NCI-H82 treated with DMSO at 0.1 percent for 48 hours (cell line): ENCODE results near the gene HIPK1.
"Not testable (repeated sequence)": the region's sequence is repeated elsewhere in the genome, so short reads cannot be mapped to it uniquely, and the experiment has no call there.

Experiments
- DNase-seq: peaks from one replicate; lab custom pipeline; 2025; ENCODE audit not compliant: unreplicated experiment; lab: John Stamatoyannopoulos, UW

Gene HIPK1

DNA sequence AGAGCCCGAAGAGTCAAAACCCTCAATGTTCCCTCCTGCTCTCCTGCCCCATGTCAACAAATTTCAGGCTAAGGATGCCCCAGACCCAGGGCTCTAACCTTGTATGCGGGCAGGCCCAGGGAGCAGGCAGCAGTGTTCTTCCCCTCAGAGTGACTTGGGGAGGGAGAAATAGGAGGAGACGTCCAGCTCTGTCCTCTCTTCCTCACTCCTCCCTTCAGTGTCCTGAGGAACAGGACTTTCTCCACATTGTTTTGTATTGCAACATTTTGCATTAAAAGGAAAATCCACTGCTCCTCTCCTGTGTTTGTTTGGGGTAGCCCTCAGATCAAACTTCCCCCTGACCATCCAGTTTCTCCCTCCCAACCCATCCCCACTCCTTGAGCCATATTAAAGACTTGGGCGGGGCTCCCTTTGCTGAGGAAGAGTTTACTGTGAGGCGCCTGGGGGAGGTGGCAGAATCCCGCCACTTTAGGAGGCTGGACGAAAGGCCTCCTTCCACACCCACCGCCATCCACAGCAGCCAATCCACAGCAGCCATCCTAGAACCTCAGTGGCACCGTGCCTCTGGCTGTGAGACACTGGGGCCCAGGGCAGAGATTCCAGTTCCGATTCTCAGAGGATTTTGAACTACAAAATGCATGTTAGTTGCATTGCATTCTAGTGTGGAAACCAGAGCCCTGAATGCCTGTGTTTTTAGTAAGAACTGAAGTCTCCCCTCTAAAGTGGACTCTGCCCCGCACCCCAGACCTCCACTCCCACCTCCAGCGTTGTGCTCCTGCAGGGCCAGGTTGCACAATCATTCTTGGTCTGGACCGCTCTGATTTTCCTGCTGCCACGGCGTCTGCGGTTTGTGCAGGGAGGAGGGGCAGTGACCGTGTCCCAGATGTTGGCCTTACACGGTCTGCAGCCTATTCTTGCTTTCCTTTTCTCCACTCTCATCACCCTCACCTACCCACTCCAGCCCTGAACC is 53.1 kb downstream of the HIPK1 start:
- no peak for DNase-seq

GRCh38 chr1:113982949-113983348 is 53.8 kb downstream of the HIPK1 start:
- no peak for DNase-seq

DNA sequence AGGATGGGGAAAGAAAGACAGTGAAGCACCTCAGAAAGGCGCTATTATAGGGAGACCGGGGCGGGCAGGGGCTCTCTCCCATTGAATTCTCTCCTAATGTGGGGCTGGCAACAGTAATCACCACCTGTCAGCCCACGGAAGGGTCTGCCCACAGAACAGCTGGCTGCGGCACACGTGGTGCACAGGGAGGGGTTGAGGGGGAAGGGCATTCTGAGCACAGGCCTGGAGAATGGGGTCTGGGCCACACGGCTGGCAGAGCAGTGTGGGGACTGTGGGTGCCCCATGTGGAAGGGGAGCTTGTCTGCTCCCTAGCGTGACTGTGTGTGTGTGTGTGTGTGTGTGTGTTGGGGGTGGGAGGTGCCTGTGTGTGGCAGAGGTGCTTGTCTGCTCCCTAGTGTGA is 54.3 kb downstream of the HIPK1 start:
- DNase-seq = peak; percentile 7

GRCh38 chr1:113983826-113984225 is 54.7 kb downstream of the HIPK1 start:
- no peak for DNase-seq

DNA sequence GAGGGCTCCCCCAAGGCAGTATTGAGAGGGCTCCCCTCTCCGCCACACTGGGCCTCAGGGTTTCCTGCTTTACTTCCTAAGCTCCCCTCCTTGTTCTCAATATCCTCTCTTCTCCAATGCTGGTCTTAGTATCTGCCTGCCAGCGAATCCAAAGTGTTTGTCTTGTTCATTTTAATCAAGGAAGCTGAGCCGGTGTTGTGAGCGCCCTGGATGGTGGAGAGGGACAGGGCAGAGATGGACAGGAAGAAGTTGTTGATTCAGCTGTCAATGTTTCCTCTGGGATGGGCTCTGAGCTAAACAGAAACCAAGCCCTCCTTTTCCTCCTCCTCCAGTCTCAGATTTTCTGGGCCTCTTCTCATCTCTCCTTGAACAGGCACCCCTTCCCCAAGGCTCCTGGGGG is 55.6 kb downstream of the HIPK1 start:
- no peak for DNase-seq

DNA sequence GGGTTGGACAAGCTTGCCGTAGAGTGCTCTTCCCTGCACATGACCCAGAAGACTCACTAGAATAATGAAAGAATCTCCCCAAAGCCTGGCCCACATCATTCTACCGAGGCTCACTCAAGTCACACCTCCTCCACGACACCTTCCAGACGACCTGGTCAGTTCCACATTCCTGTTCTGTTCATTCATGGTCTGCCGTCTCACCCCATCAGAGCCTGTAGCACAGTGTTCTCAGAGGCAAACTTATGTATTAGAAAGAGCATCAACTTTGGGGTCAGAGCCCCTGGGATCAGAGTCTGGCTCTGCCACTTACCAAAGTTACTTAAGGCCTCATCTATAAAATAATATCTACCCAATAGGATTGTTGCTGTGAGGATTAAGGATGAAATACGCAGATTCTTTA is 57.7 kb downstream of the HIPK1 start:
- no peak for DNase-seq

GRCh38 chr1:113987259-113987658 is 58.1 kb downstream of the HIPK1 start:
- DNase-seq = no peak

DNA sequence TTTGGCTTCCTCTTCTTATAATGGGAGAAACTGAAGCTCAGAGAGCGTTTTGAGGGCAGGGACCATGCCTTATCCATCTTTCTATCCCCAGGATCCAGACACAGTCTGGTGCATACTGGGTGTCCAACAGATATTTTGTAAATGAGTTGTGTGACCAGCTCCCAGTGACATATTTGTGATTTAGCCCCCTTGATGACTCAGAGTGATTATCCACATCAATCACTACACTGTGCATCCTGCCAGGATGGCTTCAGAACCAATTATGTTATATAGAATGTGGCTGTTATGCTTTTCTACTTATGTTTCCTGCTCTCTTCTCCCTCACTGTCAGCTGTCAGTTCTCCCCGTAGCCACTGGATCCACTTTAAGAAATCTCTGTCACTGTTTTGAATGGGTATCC is 61.4 kb downstream of the HIPK1 start:
- no peak for DNase-seq

DNA sequence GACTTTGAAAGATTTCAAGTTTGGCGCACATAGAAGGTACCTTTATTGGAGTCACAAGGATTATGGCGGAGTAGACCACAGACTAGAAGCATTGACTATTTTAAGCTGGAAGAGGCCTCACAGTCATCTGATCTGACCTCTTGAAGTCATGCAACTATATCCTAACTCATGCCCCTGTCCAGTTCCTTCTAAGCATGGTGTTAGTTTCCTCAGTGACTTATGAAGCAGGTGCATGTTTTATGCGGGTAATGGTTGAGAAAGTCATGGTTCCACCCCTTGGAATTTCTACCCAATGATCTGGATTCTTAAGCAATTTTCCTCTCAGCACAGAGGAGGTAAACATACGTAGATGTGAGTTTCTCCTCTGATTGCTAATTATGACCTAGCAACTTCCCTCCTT is 61.8 kb downstream of the HIPK1 start:
- no peak for DNase-seq

DNA sequence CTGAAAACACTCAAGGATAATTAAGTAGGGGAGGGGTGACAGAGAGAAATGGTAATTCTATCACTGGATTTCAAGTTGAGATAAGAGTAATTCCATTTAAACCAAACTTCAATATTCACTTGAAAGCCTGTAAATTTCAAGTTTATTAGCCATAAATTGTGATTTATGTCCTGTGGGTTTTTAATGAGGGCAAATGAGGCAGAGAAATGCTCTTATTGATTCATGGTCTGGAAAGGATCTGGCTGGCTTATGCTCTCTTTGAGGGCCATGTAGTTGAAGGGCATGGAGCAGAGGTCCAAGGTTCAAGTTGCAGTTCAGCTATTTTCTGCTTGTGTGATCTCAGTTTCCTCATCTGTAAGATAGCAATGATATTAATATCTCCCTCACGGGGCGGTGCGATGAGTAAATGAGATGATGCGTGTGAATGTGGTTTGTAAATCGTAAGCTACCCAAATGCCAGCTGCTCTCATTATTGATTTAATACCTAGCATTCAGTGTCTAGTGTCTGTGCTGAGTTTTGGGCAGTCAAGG is 62.4 kb downstream of the HIPK1 start:
- no peak for DNase-seq

GRCh38 chr1:113993072-113993471 is 63.9 kb downstream of the HIPK1 start:
- DNase-seq = no peak

GRCh38 chr1:113993766-113994165 is 64.6 kb downstream of the HIPK1 start:
- DNase-seq = no peak

GRCh38 chr1:113995382-113995781 is 66.3 kb downstream of the HIPK1 start:
- no peak for DNase-seq

DNA sequence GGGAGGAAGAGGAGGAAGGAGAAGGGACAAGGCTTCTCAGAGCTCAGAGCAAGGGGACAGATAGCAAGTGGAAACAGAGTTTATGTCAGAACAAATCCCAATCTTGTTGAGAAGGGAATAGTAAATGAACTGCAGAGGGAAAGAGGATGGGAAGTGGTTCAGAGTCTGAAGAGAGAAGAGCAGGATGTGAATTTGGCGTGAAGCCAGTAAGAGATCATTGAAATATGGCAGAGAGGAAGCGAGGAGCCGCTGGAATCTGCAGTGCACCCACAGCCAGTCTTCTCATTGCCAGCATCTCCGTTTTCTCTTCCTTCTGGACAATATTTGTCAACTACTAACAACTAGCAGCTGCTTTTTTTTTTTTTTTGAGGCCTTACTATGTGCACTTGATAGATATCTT is 69.2 kb downstream of the HIPK1 start:
- no peak for DNase-seq

DNA sequence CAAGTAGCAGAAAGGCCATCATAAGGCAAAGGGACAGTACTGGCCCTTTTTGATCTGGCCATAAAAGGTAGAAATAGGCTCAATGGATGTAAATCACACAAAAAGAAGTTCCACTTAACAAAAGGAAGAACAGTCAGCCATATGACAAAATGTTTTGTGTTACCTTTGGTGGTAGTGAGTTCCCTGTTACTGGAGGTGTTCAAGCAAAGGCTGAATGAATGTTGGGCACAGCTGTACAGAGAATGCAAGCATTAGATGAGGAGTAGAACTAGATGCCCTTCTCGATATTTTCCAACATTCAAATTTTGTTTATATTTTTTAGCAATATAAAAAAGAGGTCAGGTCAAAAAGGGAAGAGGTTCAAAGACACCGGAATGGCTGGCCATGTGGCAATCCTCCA is 70.1 kb downstream of the HIPK1 start:
- DNase-seq = no peak

DNA sequence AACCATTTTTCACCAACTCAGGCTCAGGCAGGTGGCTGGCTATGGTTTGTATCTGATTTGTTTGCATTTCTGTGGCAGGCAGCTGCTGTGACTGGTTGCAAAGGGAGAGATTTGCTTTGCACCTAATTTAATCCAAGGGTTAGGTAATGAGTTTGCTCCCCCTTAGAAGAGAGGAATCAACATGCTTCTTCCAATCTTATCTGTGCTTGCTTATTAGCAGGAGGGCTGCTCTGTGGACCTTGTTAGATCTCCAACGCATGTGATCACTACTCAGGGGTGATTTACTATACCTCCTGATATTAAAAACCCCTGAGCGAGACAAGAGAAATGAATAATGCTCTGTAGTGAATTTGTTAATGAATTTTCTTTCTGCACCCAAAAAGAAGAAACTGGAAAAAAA is 70.7 kb downstream of the HIPK1 start:
- DNase-seq = no peak

DNA sequence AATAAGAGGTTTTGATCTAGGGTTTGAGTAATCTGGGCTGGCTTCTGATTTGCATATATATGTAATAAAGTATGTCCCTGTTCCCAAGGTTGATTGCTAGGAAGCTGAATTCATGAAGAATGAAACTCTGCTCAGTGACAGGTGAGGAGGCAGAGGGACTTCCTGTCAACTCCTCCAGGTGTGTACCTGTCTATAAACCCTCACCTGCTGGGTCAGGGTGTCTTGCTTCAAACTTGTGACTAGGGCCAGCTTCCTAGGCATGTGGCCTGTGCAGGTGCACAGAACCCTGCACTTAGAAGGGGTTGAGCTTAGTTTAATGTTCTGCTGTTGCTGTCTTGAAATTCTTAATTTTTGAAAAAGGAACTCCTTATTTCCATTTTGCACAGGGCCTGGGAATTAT is 71.3 kb downstream of the HIPK1 start:
- no peak for DNase-seq

DNA sequence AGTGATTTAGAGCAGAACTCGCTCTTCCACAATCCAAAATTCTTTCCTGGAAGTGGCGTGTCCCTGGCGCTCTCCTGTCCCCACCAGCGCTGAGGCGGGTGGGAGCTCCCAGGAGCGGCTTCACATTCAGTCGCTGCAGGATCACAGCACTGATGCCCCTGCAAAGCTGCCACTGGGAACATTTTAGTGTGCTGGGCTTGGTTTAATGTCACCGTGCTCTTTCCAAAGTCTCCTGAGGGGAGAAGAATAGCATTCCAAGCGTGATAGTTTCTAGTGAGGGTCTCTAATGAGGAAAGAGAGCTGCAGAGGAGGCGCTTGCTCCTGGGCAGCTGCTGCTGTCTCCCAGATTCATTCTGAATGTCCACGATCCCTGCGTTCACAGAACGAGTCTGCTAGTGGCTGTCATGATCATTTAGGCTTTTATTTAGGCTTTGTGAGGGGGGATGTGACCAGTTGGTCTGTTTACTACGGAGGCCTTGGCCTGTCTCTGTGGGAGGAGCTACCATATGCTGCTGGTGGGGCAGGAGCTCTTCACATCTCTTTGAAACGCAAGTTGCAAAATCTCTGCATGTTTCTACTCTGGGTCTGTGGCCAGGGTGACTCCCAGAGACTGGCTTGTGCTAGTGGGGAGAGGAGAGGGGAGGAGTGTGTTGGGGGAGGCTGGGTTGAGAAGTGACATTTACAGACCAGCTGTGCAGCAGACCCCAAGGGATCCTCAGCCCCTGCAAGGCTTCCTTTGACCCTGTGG is 73.5 kb downstream of the HIPK1 start:
- DNase-seq = no peak

DNA sequence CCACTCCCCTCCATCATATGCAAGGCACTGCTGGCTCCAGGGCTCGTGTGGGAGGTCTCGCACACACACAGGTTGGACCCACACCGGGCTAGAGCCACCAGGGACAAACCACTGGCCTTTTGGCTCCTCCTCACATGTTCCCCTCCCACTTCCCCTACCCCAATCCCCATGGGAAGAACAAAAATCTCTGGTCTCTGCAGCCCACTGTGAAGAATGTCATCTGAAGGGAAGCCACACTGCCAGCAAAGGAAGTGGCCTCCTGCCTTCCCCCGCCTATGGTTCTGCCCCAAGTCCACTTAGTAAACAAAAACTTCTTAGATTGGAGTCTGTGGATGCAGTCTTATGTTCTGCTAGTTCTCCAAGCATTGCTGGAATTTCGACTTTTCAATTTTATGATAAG is 74.3 kb downstream of the HIPK1 start:
- no peak for DNase-seq

DNA sequence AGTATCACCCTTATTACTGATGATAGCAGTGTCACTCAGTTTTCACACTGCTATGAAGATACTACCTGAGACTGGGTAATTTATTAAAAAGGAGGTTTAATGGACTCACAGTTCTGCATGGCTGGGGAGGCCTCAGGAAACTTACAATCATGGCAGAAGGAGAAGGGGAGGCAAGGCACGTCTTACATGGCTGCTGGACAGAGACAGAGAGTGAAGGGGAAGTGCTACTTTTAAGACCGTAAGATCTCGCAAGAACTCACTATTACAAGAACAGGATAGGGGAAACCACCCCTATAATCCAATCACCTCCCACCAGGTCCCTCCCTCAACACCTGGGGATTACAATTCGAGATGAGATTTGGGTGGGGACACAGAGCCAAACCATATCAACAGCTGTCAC is 77.7 kb downstream of the HIPK1 start:
- DNase-seq = not testable (repeated sequence)

DNA sequence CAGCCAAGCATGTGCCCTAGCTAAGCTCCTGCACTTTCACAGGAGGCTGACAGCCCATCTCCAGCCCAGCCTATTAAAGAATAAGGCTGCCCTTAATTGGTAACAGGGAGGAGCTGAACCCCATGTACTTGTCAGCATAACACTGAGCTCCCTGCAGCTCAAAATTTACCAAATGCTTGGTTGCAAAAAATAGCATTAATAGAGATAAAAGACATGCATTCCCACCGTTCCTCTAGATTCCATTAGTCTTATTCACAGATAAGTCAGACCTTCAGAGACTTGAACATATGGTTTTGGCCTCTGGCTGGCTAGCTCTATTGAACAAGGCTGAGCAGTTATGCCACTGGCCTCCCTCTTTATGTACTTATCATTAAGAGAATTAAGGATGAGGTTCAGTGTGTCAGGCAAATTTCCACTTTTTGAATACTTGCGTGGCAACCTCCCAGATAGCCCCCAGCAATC is 79.4 kb downstream of the HIPK1 start:
- DNase-seq = no peak

DNA sequence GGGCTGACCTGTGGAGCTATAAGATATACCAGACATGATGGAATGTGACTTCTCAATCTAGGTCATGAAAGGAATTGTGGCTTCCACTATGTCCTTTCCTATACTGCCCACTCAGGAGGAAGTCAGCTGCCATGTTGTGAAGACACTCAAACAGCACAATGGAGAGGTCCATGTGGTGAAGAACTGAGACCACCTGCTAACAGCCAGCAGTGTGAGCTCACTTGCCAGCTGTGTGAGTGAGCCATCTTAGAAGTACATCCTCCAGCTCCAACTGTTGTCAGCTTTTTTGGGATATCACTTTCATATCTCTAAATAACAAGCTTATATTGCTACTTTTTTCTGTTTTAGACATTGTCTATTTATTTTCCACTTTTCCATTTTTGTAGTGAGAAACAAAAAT is 79.9 kb downstream of the HIPK1 start:
- no peak for DNase-seq
